ENCODE measurements around the gene SYN1.

GRCh38 chrX:47662144-47662657 is 42.5 kb upstream of the SYN1 start:
- TF ChIP-seq FOXM1 (IDR thresholded peaks at IDR 0.05; ENCODE audit: borderline replicate concordance, low read depth) (no peak), ZBTB7A (IDR thresholded peaks at IDR 0.05; ENCODE audit: low read depth) (no peak), NFIC (IDR thresholded peaks at IDR 0.05) (no peak)
- TF ChIP-seq, protein P1, sequence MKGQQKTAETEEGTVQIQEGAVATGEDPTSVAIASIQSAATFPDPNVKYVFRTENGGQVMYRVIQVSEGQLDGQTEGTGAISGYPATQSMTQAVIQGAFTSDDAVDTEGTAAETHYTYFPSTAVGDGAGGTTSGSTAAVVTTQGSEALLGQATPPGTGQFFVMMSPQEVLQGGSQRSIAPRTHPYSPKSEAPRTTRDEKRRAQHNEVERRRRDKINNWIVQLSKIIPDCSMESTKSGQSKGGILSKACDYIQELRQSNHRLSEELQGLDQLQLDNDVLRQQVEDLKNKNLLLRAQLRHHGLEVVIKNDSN (IDR thresholded peaks at IDR 0.05), result no peak

Measured in Ishikawa (cell line).